Adrenal gland (tissue), 12 donors: ENCODE measurements around the gene PTPN21. TPM values are rescaled to one million over a fixed set of nuclear protein-coding genes. Genes with fewer than 3 reads are reported as not detected.

Source experiments
- DNase-seq, 7 donors: peaks; one replicate each; pipeline ENCODE4 v3.0.0-alpha.2; 2019 to 2020
- H3K27ac ChIP-seq, 5 donors: fragments of 200-600 bp; sonication (generic) in 4 of 5; 1 replicate in 3 of 5; 2 replicates in 2 of 5; pipeline versions ENCODE4 v1.5.1 to v1.8.0; 2016 to 2020; ENCODE audit warnings: mild to moderate bottlenecking in 1 of 5
- H3K27me3 ChIP-seq: fragments of 200-600 bp; 2 replicates; pipeline ENCODE4 v1.8.0; 2021
- H3K36me3 ChIP-seq, 2 donors: fragments of 200-600 bp; replicated peaks in 1 of 2; 1 replicate in 1 of 2; 2 replicates in 1 of 2; pipeline versions ENCODE4 v1.5.1 to v1.8.0; 2018 to 2022
- H3K4me1 ChIP-seq, 2 donors: fragments of 200-600 bp; replicated peaks in 1 of 2; 1 replicate in 1 of 2; 2 replicates in 1 of 2; pipeline versions ENCODE4 v1.5.1 to v1.8.0; 2018 to 2021
- H3K4me3 ChIP-seq, 4 donors: fragments of 200-600 bp; sonication (generic) in 3 of 4; one replicate each; pipeline ENCODE4 v1.5.1; 2016 to 2018
- H3K9me3 ChIP-seq, 3 donors: fragments of 200-600 bp; sonication (generic) in 1 of 3; replicated peaks in 1 of 3; 1 replicate in 2 of 3; 2 replicates in 1 of 3; pipeline versions ENCODE4 v1.5.1 to v1.8.0; 2016 to 2021
- CTCF ChIP-seq, 6 experiments: fragments of 450-650 bp in 4 of 6; fragments of 200-600 bp in 2 of 6; sonication (generic) in 1 of 6; IDR thresholded peaks; 1 replicate in 5 of 6; 2 replicates in 1 of 6; pipeline versions ENCODE4 v1.5.1 to v1.8.0; 2016 to 2021; ENCODE audit warnings: antibody characterized with exemption in 6 of 6, mild to moderate bottlenecking in 2 of 6, moderate library complexity in 1 of 6
- POLR2A ChIP-seq, 2 donors: fragments of 450-650 bp; IDR thresholded peaks; one replicate each; pipeline ENCODE4 v1.6.1; 2017; ENCODE audit warnings: antibody characterized with exemption in 2 of 2, mild to moderate bottlenecking in 2 of 2, moderate library complexity in 1 of 2
- WGBS, 4 donors: extraction: QIAGEN DNeasy Blood & Tissue Kit in 2 of 4; methylation state at CpG; one replicate each; pipeline versions ENCODE4 v1.1.5 to v1.1.7; 2013 to 2017; 5-methylcytosine and 5-hydroxymethylcytosine counted together
- intact Hi-C, 2 donors: fragments of 100-400 bp; cut with DNase I; formaldehyde crosslinking; loops; one replicate each; pipeline versions ENCODE4 v1.14.1 to v1.15.0; 2022 to 2023
- polyA plus RNA-seq, 3 donors: library from polyadenylated mRNA; stranded (reverse); fragments of 200-250 nt in 2 of 3; fragments of 350-450 nt in 1 of 3; fragmentation: Illumina TruSeq in 1 of 3; extraction: RNeasy Lipid Tissue Mini Kit (QIAGEN cat#74804) in 1 of 3; gene quantifications; one replicate each; pipeline ENCODE4 v1.2.3, GENCODE V29; 2013 to 2014
- total RNA-seq, 9 donors: library from RNA; depleted of rRNA in 4 of 9; stranded (reverse); fragments of >200 nt in 4 of 9; fragments of 120-200 nt in 1 of 9; fragmentation: NEBNext Ultra II Directional in 1 of 9; extraction: Animal tissue kit (Norgen Biotek cat#: 25700) in 1 of 9; gene quantifications; one replicate each; pipeline versions ENCODE4 v1.1.0 to v1.2.4, GENCODE V29; 2013 to 2023
- donor health status: healthy with polysubstance abuse.
- donor health status: Bipolar disorder and iron deficiency.
- donor health status: DM: yes; HTN: yes; CAD: no.
- donor health status: DM: no; HTN: no; CAD: no.
- donor health status: DM: no; HTN: no; CAD: no.
- donor health status: DM: yes; HTN: yes; CAD: no.

PTPN21 gene
- total and polyA plus RNA-seq, 12 donors: 3.7 to 21.3 (median 12.1) TPM

- Histone ChIP-seq H3K27me3 (no peaks in the 10 kb centered on the region), H3K9me3 (no peaks in the 10 kb centered on the region), H3K4me3 (no peak overlapping the region), H3K4me1 (peaks cover 0 to 11% of the 10 kb centered on the region in 2 donors), H3K36me3 (peaks cover 0 to 33% of the 10 kb centered on the region in 2 donors), H3K27ac (peak overlapping the region in 3 of 5 donors; percentile 24 to 63 (median 25))
- 44 to 62% (median 54%) methylated on average over 1 of the region's 1 CpG for WGBS, 4 donors
- intact Hi-C loops: no loop called here
- no peak for TF ChIP-seq CTCF (IDR thresholded peaks at IDR 0.05)
- no peak for TF ChIP-seq POLR2A (IDR thresholded peaks at IDR 0.05)
- peak in 1 of 7 donors; percentile 16 for DNase-seq
Measured at GRCh38 chr14:88468406-88468805, 86.4 kb downstream of the PTPN21 start.

- peak in 1 of 7 donors; percentile 16 for DNase-seq
- no peaks in the 10 kb centered on the region for H3K9me3 ChIP-seq
- no peaks in the 10 kb centered on the region for H3K27me3 ChIP-seq
- 85 to 87% (median 86%) methylated on average over 4 of the region's 4 CpGs for WGBS, 4 donors
- H3K4me3 ChIP-seq: no peak overlapping the region
- H3K27ac ChIP-seq: no peak overlapping the region
- peaks cover 0 to 4% of the 10 kb centered on the region in 2 donors for H3K4me1 ChIP-seq
- TF ChIP-seq CTCF (IDR thresholded peaks at IDR 0.05) (peak in 4 of 6 experiments; percentile 19 to 35 (median 33)), POLR2A (IDR thresholded peaks at IDR 0.05) (no peak)
- intact Hi-C loops: no loop called here
- peaks cover 0 to 8% of the 10 kb centered on the region in 2 donors for H3K36me3 ChIP-seq
Measured at GRCh38 chr14:88463318-88463717, 91.5 kb downstream of the PTPN21 start.

- H3K36me3 ChIP-seq: no peaks in the 10 kb centered on the region
- H3K27me3 ChIP-seq: no peaks in the 10 kb centered on the region
- no peak for DNase-seq
- H3K4me1 ChIP-seq: no peaks in the 10 kb centered on the region
- no peaks in the 10 kb centered on the region for H3K9me3 ChIP-seq
- TF ChIP-seq POLR2A (IDR thresholded peaks at IDR 0.05) (no peak), CTCF (IDR thresholded peaks at IDR 0.05) (no peak)
- 45 to 63% (median 62%) methylated on average over 2 of the region's 2 CpGs for WGBS, 4 donors
- H3K27ac ChIP-seq: no peak overlapping the region
- intact Hi-C loops: no loop called here
- no peak overlapping the region for H3K4me3 ChIP-seq
Measured at GRCh38 chr14:88454886-88455285, 99.9 kb downstream of the PTPN21 start.

GRCh38 chr14:88452231-88452630, 102.6 kb downstream of the PTPN21 start:
- no peaks in the 10 kb centered on the region for H3K9me3 ChIP-seq
- no peak overlapping the region for H3K4me3 ChIP-seq
- H3K27ac ChIP-seq: no peak overlapping the region
- no peaks in the 10 kb centered on the region for H3K27me3 ChIP-seq
- no peak for DNase-seq
- intact Hi-C loops: no loop called here
- no peaks in the 10 kb centered on the region for H3K36me3 ChIP-seq
- TF ChIP-seq CTCF (IDR thresholded peaks at IDR 0.05) (no peak), POLR2A (IDR thresholded peaks at IDR 0.05) (no peak)
- no peaks in the 10 kb centered on the region for H3K4me1 ChIP-seq
- 92 to 96% (median 95%) methylated on average over 4 of the region's 4 CpGs for WGBS, 4 donors
